Breast epithelium (tissue), 3 donors: ENCODE results near the gene DNAJB4.

Source experiments
- CTCF ChIP-seq, 3 donors: fragments of 450-650 bp; IDR thresholded peaks; one replicate each; pipeline ENCODE4 v1.5.1; 2016 to 2017; ENCODE audit warnings: antibody characterized with exemption in 3 of 3, mild to moderate bottlenecking in 3 of 3, moderate library complexity in 3 of 3
- POLR2A ChIP-seq: fragments of 450-650 bp; IDR thresholded peaks from one replicate; pipeline ENCODE4 v1.6.1; 2016; ENCODE audit warnings: antibody characterized with exemption, mild to moderate bottlenecking, moderate library complexity
- POLR2AphosphoS5 ChIP-seq, 3 donors: sonication (generic); formaldehyde crosslinking; IDR thresholded peaks; one replicate each; pipeline ENCODE4 v1.6.1; 2017; ENCODE audit warnings: antibody characterized with exemption in 3 of 3

GRCh38 chr1:77958850-77959249 is 45.9 kb upstream of the DNAJB4 start:
- TF ChIP-seq CTCF (IDR thresholded peaks at IDR 0.05), result no peak
- TF ChIP-seq POLR2A, result no peak
- TF ChIP-seq POLR2AphosphoS5 (IDR thresholded peaks at IDR 0.05), result no peak
